Uterus (tissue), 2 donors: Measurements from ENCODE around the gene NMNAT3.

Experiments
- POLR2A ChIP-seq, 2 donors: fragments of 450-650 bp; IDR thresholded peaks; one replicate each; pipeline ENCODE4 v1.6.1; 2016; ENCODE audit warnings: antibody characterized with exemption in 2 of 2, mild to moderate bottlenecking in 1 of 2, moderate library complexity in 1 of 2
- TF ChIP-seq, protein P1 (sequence below), 4 experiments: fragments of 200-600 bp in 2 of 4; fragments of 450-650 bp in 2 of 4; sonication (generic) in 2 of 4; IDR thresholded peaks; one replicate each; pipeline ENCODE4 v1.5.1; 2016 to 2019; ENCODE audit warnings: antibody characterized with exemption in 4 of 4, mild to moderate bottlenecking in 2 of 4, moderate library complexity in 1 of 4

DNA sequence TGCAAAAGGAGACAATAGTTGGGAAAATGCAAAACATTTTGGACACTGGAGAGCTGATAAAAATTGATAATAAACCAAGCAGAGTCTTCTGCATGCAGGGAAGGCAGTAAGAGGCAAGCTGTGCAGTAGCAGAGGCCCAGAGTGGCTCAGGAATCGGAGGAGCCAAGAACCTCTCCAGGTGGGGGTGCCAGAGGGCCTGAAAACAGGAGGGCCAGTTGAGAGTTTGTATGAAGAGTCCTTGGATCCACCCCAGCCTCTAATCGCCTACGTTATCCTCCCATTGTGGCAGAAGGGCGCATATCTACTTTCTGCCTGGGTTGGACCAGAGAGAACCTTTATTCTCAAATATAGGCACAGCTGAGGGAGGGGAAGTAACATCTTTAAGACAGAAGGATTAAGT lies 89.3 kb downstream of the NMNAT3 start:
- TF ChIP-seq POLR2A (IDR thresholded peaks at IDR 0.05) = no peak
- TF ChIP-seq, protein P1, sequence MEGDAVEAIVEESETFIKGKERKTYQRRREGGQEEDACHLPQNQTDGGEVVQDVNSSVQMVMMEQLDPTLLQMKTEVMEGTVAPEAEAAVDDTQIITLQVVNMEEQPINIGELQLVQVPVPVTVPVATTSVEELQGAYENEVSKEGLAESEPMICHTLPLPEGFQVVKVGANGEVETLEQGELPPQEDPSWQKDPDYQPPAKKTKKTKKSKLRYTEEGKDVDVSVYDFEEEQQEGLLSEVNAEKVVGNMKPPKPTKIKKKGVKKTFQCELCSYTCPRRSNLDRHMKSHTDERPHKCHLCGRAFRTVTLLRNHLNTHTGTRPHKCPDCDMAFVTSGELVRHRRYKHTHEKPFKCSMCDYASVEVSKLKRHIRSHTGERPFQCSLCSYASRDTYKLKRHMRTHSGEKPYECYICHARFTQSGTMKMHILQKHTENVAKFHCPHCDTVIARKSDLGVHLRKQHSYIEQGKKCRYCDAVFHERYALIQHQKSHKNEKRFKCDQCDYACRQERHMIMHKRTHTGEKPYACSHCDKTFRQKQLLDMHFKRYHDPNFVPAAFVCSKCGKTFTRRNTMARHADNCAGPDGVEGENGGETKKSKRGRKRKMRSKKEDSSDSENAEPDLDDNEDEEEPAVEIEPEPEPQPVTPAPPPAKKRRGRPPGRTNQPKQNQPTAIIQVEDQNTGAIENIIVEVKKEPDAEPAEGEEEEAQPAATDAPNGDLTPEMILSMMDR (IDR thresholded peaks at IDR 0.05) = no peak
